K562 (cell line): Measurements from ENCODE around the gene PTGER4. TPM values are rescaled to one million over a fixed set of nuclear protein-coding genes. Genes with fewer than 3 reads are reported as not detected.

ENCODE experiments used
- ATAC-seq: fragments of 200-7000 bp; cut with Tn5 transposase; 3 replicates; pipeline ENCODE4 v1.9.1; 2020; ENCODE audit warnings: moderate library complexity
- BruUV-seq: library from RNA; stranded (reverse); fragments of 400-500 nt; replicated peaks from 2 replicates; lab custom pipeline; 2021; lab: Mats Ljungman, UMichigan
- CTCF ChIA-PET: fragments of 300-600 bp; formaldehyde crosslinking; extraction: SDS; loops from one replicate; lab custom pipeline; 2021; ENCODE audit warnings: low intra/inter-chr PET ratio; lab: Yijun Ruan, JAX
- POLR2A ChIA-PET: fragments of 300-600, 350-650 bp; sonication (Branson Sonifier 250); formaldehyde crosslinking; extraction: SDS; loops from one replicate; lab custom pipeline; 2021; ENCODE audit warnings: antibody characterized with exemption, inconsistent platforms; lab: Yijun Ruan, JAX
- DNase-seq, 4 experiments: peaks; one replicate each; pipeline versions ENCODE4 v3.0.0 to v3.0.0-alpha.2; 2011 to 2018; ENCODE audit warnings: low spot score in 3 of 4, mixed read lengths in 3 of 4; ENCODE audit errors: extremely low read depth in 1 of 4
- FAIRE-seq: peaks from 2 replicates; lab custom pipeline; 2011; peaks lifted over from hg19 to GRCh38; lab: Jason Lieb, UNC
- H2AFZ ChIP-seq: 2 replicates; pipeline ENCODE4 v1.6.0; 2011; ENCODE audit warnings: low read depth, low read length, control low read depth, inconsistent platforms
- H3K27ac ChIP-seq: fragments of 200-600 bp; 3 replicates; pipeline ENCODE4 v1.8.0; 2011; ENCODE audit warnings: low read depth, mild to moderate bottlenecking, control low read depth, inconsistent platforms, low read length, moderate library complexity, mixed read lengths; ENCODE audit errors: extremely low read depth
- H3K27me3 ChIP-seq, 2 experiments: fragments of 300-600 bp in 1 of 2; 2 replicates in 1 of 2; 3 replicates in 1 of 2; pipeline versions ENCODE4 v1.6.0 to v1.8.0; 2011; ENCODE audit warnings: inconsistent platforms in 2 of 2, low read length in 2 of 2, mild to moderate bottlenecking in 1 of 2, mixed read lengths in 1 of 2, moderate library complexity in 1 of 2; ENCODE audit not compliant: control insufficient read depth in 2 of 2, insufficient read depth in 2 of 2
- H3K36me3 ChIP-seq: fragments of 300-600 bp; 3 replicates; pipeline ENCODE4 v1.8.0; 2011; ENCODE audit warnings: mild to moderate bottlenecking, low read length, inconsistent platforms; ENCODE audit not compliant: control insufficient read depth, insufficient read depth
- H3K4me1 ChIP-seq, 2 experiments: fragments of 200-600 bp in 1 of 2; replicated peaks in 1 of 2; 2 replicates in 1 of 2; 3 replicates in 1 of 2; pipeline versions ENCODE4 v1.5.1 to v1.8.0; 2011; ENCODE audit warnings: inconsistent platforms in 2 of 2, low read length in 2 of 2, mild to moderate bottlenecking in 1 of 2, mixed read lengths in 1 of 2, moderate library complexity in 1 of 2; ENCODE audit not compliant: control insufficient read depth in 2 of 2, insufficient read depth in 2 of 2
- H3K4me2 ChIP-seq: 2 replicates; pipeline ENCODE4 v1.6.1; 2011; ENCODE audit warnings: low read length, control low read depth, inconsistent platforms, mixed read lengths; ENCODE audit not compliant: insufficient read depth
- H3K4me3 ChIP-seq: fragments of 200-600 bp; sonication (generic), shearing (Covaris generic); 2 replicates; pipeline ENCODE4 v1.5.1; 2016; ENCODE audit warnings: control low read depth, inconsistent platforms
- H3K79me2 ChIP-seq: fragments of 200-600 bp; 3 replicates; pipeline ENCODE4 v1.8.0; 2011; ENCODE audit warnings: low read length, inconsistent platforms; ENCODE audit not compliant: control insufficient read depth, insufficient read depth
- H3K9ac ChIP-seq, 2 experiments: 2 replicates each; pipeline versions ENCODE4 v1.6.0 to v1.6.1; 2011; ENCODE audit warnings: low read depth in 2 of 2, low read length in 2 of 2, control low read depth in 1 of 2, inconsistent platforms in 1 of 2, mild to moderate bottlenecking in 1 of 2, mixed read lengths in 1 of 2; ENCODE audit not compliant: insufficient read depth in 1 of 2
- H3K9me1 ChIP-seq: one replicate; pipeline ENCODE4 v1.6.0; 2011; ENCODE audit warnings: inconsistent platforms, mild to moderate bottlenecking, low read length, moderate library complexity; ENCODE audit not compliant: control insufficient read depth, insufficient read depth
- H3K9me3 ChIP-seq: replicated peaks from 2 replicates; pipeline ENCODE4 v1.5.1; 2011; ENCODE audit warnings: low read depth, low read length, inconsistent platforms; ENCODE audit not compliant: control insufficient read depth, insufficient read depth
- H4K20me1 ChIP-seq: replicated peaks from 2 replicates; pipeline ENCODE4 v1.6.1; 2011; ENCODE audit warnings: low read length, inconsistent platforms, mixed read lengths; ENCODE audit not compliant: control insufficient read depth, insufficient read depth
- ELF2 ChIP-seq: fragments of 250-450 bp; sonication (Bioruptor Pico); IDR thresholded peaks from 2 replicates; pipeline ENCODE4 v1.5.0; 2021; ENCODE audit warnings: mild to moderate bottlenecking
- FOXK1 ChIP-seq: sonication (generic); formaldehyde crosslinking; IDR thresholded peaks from 2 replicates; pipeline ENCODE4 v1.8.0; 2022; ENCODE audit warnings: missing genetic modification reagents, mild to moderate bottlenecking, borderline replicate concordance
- KAT7 ChIP-seq: sonication (generic); formaldehyde crosslinking; IDR thresholded peaks from 2 replicates; pipeline ENCODE4 v1.8.0; 2022; ENCODE audit warnings: missing genetic modification reagents, mild to moderate bottlenecking, borderline replicate concordance
- KHSRP ChIP-seq: fragments of 450-650 bp; IDR thresholded peaks from 2 replicates; pipeline ENCODE4 v1.6.1; 2017
- L3MBTL2 ChIP-seq: fragments of 450-650 bp; IDR thresholded peaks from 2 replicates; pipeline ENCODE4 v1.6.1; 2016; ENCODE audit warnings: mild to moderate bottlenecking, moderate library complexity
- MIER1 ChIP-seq: fragments of 450-650 bp; IDR thresholded peaks from 2 replicates; pipeline ENCODE4 v1.6.1; 2016; ENCODE audit warnings: antibody characterized with exemption, mild to moderate bottlenecking, low read depth
- MTA1 ChIP-seq: fragments of 450-650 bp; IDR thresholded peaks from 2 replicates; pipeline ENCODE4 v1.6.1; 2017; ENCODE audit warnings: borderline replicate concordance
- POU5F1 ChIP-seq: fragments of 150-350 bp; IDR thresholded peaks from 2 replicates; pipeline ENCODE4 v1.6.1; 2014; ENCODE audit warnings: borderline replicate concordance, low read length, low read depth, mild to moderate bottlenecking; ENCODE audit not compliant: partially characterized antibody
- RBM34 ChIP-seq: fragments of 200-400 bp; formaldehyde crosslinking; IDR thresholded peaks from 2 replicates; pipeline ENCODE4 v1.6.1; 2018; ENCODE audit warnings: low read length, borderline replicate concordance; ENCODE audit not compliant: insufficient read depth
- RFX7 ChIP-seq: fragments of 250-450 bp; sonication (Bioruptor Pico); IDR thresholded peaks from 2 replicates; pipeline ENCODE4 v1.5.1; 2021; ENCODE audit warnings: mild to moderate bottlenecking
- SUPT5H ChIP-seq: fragments of 450-650 bp; IDR thresholded peaks from 2 replicates; pipeline ENCODE4 v1.6.1; 2016
- THRA ChIP-seq: fragments of 450-650 bp; IDR thresholded peaks from 2 replicates; pipeline ENCODE4 v1.6.1; 2017; ENCODE audit warnings: mild to moderate bottlenecking, moderate library complexity
- ZBTB7A ChIP-seq: IDR thresholded peaks from 2 replicates; pipeline ENCODE4 v1.6.1; 2011; ENCODE audit warnings: low read depth, mild to moderate bottlenecking, low read length, moderate library complexity, borderline replicate concordance; ENCODE audit not compliant: control insufficient read depth
- ZKSCAN8 ChIP-seq: fragments of 200-800 bp; sonication (Bioruptor generic); IDR thresholded peaks from 2 replicates; pipeline ENCODE4 v1.6.1; 2016; ENCODE audit warnings: missing genetic modification characterization, missing compliant biosample characterization
- ZNF23 ChIP-seq: fragments of 250-450 bp; sonication (Bioruptor Pico); IDR thresholded peaks from 2 replicates; pipeline ENCODE4 v1.4.0; 2020; ENCODE audit warnings: mild to moderate bottlenecking
- ZNF24 ChIP-seq: fragments of 450-650 bp; IDR thresholded peaks from 2 replicates; pipeline ENCODE4 v1.6.1; 2016
- ZNF324 ChIP-seq: fragments of 250-450 bp; sonication (Bioruptor Pico); IDR thresholded peaks from 2 replicates; pipeline ENCODE4 v1.4.0; 2020; ENCODE audit warnings: mild to moderate bottlenecking
- WGBS: fragments of 100-300 bp; shearing (Covaris generic); methylation state at CpG from one replicate; pipeline ENCODE4 v1.1.6; 2016; ENCODE audit warnings: low coverage, mixed read lengths; ENCODE audit not compliant: insufficient coverage; ENCODE audit errors: missing lambda C conversion rate; 5-methylcytosine and 5-hydroxymethylcytosine counted together
- in situ Hi-C: fragments of 300-500 bp; cut with MboI; formaldehyde crosslinking; loops from 4 replicates; pipeline ENCODE4 v1.15.0; 2018; ENCODE audit warnings: inconsistent platforms, mixed read lengths
- intact Hi-C: fragments of 100-400 bp; cut with micrococcal nuclease; formaldehyde crosslinking; loops from 2 replicates; pipeline ENCODE4 v1.14.2; 2022
- polyA plus RNA-seq, 8 experiments: library from polyadenylated mRNA; depleted of rRNA in 4 of 8; stranded (reverse) in 5 of 8; unstranded in 3 of 8; fragments of >200 nt; fragmentation: Nextera tagmentation in 2 of 8; fragmentation: Illumina TruSeq in 1 of 8; extraction: Ambion mirVana in 2 of 8; extraction: Trizol in 1 of 8; gene quantifications; 2 replicates each; pipeline versions ENCODE4 v1.2.1 to v1.2.3, GENCODE V29; 2011 to 2014; ENCODE audit warnings: inconsistent platforms in 1 of 8, missing spikeins in 1 of 8
- total RNA-seq, 7 experiments: library from RNA; depleted of rRNA in 6 of 7; stranded (reverse); fragments of >200 nt in 6 of 7; fragmentation: Illumina TruSeq in 2 of 7; extraction: Trizol in 2 of 7; gene quantifications; 2 replicates each; pipeline versions ENCODE4 v1.2.1 to v1.2.3, GENCODE V29; 2011 to 2021; ENCODE audit warnings: low replicate concordance in 1 of 7
- TF ChIP-seq, protein P1 (sequence below), 2 experiments: IDR thresholded peaks; 2 replicates each; pipeline ENCODE4 v1.6.1; 2012; ENCODE audit warnings: improper control_type of control experiment in 2 of 2, low read depth in 2 of 2, low read length in 2 of 2, borderline replicate concordance in 1 of 2

PTGER4 gene
- total and polyA plus RNA-seq, 9 of the 15 experiments (the other 6 are each of a cell fraction or from before 2014, with no cell fraction given): 0.31 TPM; not detected in 8

GRCh38 chr5:40631236-40631635, 48.5 kb upstream of the PTGER4 start:
- POLR2A ChIA-PET: interaction anchor here (1.2 kb wide), 1 partner anchor 25 kb away, joined by 3 read pairs; no protein-coding TSS in a partner anchor
- no peak overlapping the region for H3K9ac ChIP-seq
- WGBS: under 1% methylated on average over 7 of the region's 7 CpGs
- DNase-seq: no peak
- ATAC-seq: no peak
- no peak for FAIRE-seq
- in situ Hi-C loops (no loop called here), intact Hi-C loops (no loop called here)
- H3K4me2 ChIP-seq: no peak overlapping the region
- no peaks in the 10 kb centered on the region for H3K27me3 ChIP-seq
- no peaks in the 10 kb centered on the region for H3K9me3 ChIP-seq
- no peak overlapping the region for H3K27ac ChIP-seq
- H4K20me1 ChIP-seq: no peaks in the 10 kb centered on the region
- no TSS peak for BruUV-seq
- no peaks in the 10 kb centered on the region for H3K79me2 ChIP-seq
- CTCF ChIA-PET: no interaction called here
- no peaks in the 10 kb centered on the region for H3K4me1 ChIP-seq
- H3K4me3 ChIP-seq: no peak overlapping the region
- no peaks in the 10 kb centered on the region for H3K9me1 ChIP-seq
- no peak overlapping the region for H2AFZ ChIP-seq
- H3K36me3 ChIP-seq: no peaks in the 10 kb centered on the region
- TF ChIP-seq, protein P1, sequence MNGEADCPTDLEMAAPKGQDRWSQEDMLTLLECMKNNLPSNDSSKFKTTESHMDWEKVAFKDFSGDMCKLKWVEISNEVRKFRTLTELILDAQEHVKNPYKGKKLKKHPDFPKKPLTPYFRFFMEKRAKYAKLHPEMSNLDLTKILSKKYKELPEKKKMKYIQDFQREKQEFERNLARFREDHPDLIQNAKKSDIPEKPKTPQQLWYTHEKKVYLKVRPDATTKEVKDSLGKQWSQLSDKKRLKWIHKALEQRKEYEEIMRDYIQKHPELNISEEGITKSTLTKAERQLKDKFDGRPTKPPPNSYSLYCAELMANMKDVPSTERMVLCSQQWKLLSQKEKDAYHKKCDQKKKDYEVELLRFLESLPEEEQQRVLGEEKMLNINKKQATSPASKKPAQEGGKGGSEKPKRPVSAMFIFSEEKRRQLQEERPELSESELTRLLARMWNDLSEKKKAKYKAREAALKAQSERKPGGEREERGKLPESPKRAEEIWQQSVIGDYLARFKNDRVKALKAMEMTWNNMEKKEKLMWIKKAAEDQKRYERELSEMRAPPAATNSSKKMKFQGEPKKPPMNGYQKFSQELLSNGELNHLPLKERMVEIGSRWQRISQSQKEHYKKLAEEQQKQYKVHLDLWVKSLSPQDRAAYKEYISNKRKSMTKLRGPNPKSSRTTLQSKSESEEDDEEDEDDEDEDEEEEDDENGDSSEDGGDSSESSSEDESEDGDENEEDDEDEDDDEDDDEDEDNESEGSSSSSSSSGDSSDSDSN (IDR thresholded peaks at IDR 0.05; ENCODE audit: borderline replicate concordance in 1 of 2, low read depth in 2 of 2, low read length in 2 of 2): no peak
- TF ChIP-seq THRA: no peak
- TF ChIP-seq KHSRP: no peak
- no peak for TF ChIP-seq ZNF23 (CRISPR knock-in tag)
- TF ChIP-seq ZBTB7A: no peak
- TF ChIP-seq POU5F1: no peak
- no peak for TF ChIP-seq SUPT5H
- no peak for TF ChIP-seq ELF2 (CRISPR knock-in tag)
- TF ChIP-seq MTA1: no peak
- TF ChIP-seq KAT7 (CRISPR knock-in tag): no peak
- no peak for TF ChIP-seq L3MBTL2
- no peak for TF ChIP-seq FOXK1 (CRISPR knock-in tag)
- no peak for TF ChIP-seq RFX7 (CRISPR knock-in tag)
- TF ChIP-seq MIER1: no peak
- TF ChIP-seq ZNF24: no peak
- TF ChIP-seq ZKSCAN8 (CRISPR knock-in tag): no peak
- no peak for TF ChIP-seq RBM34
- no peak for TF ChIP-seq ZNF324 (CRISPR knock-in tag)
